HL-60 (cell line): ENCODE results near the gene GKN1.

Experiments
- POLR2AphosphoS5 ChIP-seq: IDR thresholded peaks from 2 replicates; pipeline ENCODE4 v1.6.1; 2012; ENCODE audit warnings: low read depth
- SPI1 ChIP-seq: IDR thresholded peaks from 2 replicates; pipeline ENCODE4 v1.6.1; 2012; ENCODE audit warnings: low read depth, mild to moderate bottlenecking, borderline replicate concordance
- TF ChIP-seq, protein P1 (sequence below): IDR thresholded peaks from one replicate; pipeline ENCODE4 v1.5.1; 2011; ENCODE audit warnings: low read length, control low read depth, inconsistent platforms; ENCODE audit not compliant: insufficient read depth
- TF ChIP-seq, protein P2 (sequence below): IDR thresholded peaks from 2 replicates; pipeline ENCODE4 v1.6.1; 2012; ENCODE audit warnings: low read depth; ENCODE audit not compliant: insufficient replicate concordance

DNA sequence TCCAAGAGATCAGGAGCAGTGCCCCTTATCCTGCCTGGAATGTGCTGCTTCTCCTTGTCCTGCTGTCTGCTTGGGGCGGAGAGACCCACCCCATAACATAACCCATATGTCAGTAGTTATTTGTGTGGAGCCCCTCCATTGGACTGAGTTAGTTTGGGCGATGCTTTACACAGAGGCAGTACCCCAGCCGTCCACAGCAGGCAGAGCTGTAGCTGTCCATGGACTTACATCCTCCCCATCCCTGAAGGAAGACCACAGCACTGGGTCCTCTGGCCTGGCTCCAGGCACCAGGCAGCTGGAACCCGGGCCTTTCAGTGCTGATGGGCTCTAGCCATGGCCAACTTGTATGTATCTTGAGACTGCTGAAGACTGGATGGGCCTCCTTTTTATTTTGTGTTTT is 42.0 kb upstream of the GKN1 start:
- TF ChIP-seq SPI1 (no peak), POLR2AphosphoS5 (no peak)
- TF ChIP-seq, protein P1, sequence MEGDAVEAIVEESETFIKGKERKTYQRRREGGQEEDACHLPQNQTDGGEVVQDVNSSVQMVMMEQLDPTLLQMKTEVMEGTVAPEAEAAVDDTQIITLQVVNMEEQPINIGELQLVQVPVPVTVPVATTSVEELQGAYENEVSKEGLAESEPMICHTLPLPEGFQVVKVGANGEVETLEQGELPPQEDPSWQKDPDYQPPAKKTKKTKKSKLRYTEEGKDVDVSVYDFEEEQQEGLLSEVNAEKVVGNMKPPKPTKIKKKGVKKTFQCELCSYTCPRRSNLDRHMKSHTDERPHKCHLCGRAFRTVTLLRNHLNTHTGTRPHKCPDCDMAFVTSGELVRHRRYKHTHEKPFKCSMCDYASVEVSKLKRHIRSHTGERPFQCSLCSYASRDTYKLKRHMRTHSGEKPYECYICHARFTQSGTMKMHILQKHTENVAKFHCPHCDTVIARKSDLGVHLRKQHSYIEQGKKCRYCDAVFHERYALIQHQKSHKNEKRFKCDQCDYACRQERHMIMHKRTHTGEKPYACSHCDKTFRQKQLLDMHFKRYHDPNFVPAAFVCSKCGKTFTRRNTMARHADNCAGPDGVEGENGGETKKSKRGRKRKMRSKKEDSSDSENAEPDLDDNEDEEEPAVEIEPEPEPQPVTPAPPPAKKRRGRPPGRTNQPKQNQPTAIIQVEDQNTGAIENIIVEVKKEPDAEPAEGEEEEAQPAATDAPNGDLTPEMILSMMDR, result no peak
- TF ChIP-seq, protein P2, sequence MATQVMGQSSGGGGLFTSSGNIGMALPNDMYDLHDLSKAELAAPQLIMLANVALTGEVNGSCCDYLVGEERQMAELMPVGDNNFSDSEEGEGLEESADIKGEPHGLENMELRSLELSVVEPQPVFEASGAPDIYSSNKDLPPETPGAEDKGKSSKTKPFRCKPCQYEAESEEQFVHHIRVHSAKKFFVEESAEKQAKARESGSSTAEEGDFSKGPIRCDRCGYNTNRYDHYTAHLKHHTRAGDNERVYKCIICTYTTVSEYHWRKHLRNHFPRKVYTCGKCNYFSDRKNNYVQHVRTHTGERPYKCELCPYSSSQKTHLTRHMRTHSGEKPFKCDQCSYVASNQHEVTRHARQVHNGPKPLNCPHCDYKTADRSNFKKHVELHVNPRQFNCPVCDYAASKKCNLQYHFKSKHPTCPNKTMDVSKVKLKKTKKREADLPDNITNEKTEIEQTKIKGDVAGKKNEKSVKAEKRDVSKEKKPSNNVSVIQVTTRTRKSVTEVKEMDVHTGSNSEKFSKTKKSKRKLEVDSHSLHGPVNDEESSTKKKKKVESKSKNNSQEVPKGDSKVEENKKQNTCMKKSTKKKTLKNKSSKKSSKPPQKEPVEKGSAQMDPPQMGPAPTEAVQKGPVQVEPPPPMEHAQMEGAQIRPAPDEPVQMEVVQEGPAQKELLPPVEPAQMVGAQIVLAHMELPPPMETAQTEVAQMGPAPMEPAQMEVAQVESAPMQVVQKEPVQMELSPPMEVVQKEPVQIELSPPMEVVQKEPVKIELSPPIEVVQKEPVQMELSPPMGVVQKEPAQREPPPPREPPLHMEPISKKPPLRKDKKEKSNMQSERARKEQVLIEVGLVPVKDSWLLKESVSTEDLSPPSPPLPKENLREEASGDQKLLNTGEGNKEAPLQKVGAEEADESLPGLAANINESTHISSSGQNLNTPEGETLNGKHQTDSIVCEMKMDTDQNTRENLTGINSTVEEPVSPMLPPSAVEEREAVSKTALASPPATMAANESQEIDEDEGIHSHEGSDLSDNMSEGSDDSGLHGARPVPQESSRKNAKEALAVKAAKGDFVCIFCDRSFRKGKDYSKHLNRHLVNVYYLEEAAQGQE, result no peak
